Measurements from ENCODE around the gene LUC7L3. TPM values are rescaled to one million over a fixed set of nuclear protein-coding genes. Genes with fewer than 3 reads are reported as not detected.
"Not testable (repeated sequence)": the region's sequence is repeated elsewhere in the genome, so short reads cannot be mapped to it uniquely, and the experiment has no call there.

LUC7L3 gene, protein sequence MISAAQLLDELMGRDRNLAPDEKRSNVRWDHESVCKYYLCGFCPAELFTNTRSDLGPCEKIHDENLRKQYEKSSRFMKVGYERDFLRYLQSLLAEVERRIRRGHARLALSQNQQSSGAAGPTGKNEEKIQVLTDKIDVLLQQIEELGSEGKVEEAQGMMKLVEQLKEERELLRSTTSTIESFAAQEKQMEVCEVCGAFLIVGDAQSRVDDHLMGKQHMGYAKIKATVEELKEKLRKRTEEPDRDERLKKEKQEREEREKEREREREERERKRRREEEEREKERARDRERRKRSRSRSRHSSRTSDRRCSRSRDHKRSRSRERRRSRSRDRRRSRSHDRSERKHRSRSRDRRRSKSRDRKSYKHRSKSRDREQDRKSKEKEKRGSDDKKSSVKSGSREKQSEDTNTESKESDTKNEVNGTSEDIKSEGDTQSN
- polyA plus RNA-seq (2012; ENCODE audit: insufficient read depth, insufficient read length) = 241 TPM

GRCh38 chr17:50719144-50719923, at the start of gene LUC7L3:
TSS of gene LUC7L3 (plus strand) at chr17:50719603. CDS start at chr17:50719733, 130 bp downstream.
- peak within 1 kb of the TSS; percentile 72 for H3K4me3 ChIP-seq (ENCODE audit: low read length)
- DNase-seq (ENCODE audit: low read depth, low spot score) = peak; percentile 90

GRCh38 chr17:50672071-50672470, 47.3 kb upstream of the LUC7L3 start:
- DNase-seq (ENCODE audit: low read depth, low spot score) = no peak
- no peak overlapping the region for H3K4me3 ChIP-seq (ENCODE audit: low read length)

DNA sequence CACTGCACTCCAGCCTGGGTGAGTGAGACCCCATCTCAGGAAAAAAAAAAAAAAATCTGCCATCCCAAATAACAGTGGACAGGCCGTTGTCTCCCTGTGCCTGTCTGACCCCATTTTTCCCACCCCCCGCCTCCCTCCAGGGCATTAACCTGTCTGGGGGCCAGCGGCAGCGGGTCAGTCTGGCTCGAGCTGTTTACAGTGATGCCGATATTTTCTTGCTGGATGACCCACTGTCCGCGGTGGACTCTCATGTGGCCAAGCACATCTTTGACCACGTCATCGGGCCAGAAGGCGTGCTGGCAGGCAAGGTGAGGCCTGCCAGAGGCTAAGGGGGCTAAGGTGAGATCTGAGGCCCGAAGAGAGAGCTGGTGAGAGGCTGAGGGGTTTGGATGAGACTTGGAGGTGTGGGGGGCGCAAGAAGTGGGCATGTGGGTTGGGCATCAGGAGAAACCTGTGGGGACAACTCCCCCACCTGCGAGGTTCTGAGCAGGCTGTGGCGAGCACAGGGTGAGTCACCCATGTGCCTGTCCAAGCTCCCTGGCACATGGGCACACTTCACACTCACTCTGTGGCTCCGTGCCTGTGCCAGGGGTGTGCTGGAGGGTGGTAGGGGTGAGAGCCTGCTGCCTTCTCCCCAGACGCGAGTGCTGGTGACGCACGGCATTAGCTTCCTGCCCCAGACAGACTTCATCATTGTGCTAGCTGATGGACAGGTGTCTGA, 46.4 kb upstream of the LUC7L3 start:
- no peak for DNase-seq (ENCODE audit: low read depth, low spot score)
- H3K4me3 ChIP-seq (ENCODE audit: low read length) = no peak overlapping the region

GRCh38 chr17:50675190-50675589, 44.2 kb upstream of the LUC7L3 start:
- no peak overlapping the region for H3K4me3 ChIP-seq (ENCODE audit: low read length)
- no peak for DNase-seq (ENCODE audit: low read depth, low spot score)

- DNase-seq (ENCODE audit: low read depth, low spot score) = no peak
- no peak overlapping the region for H3K4me3 ChIP-seq (ENCODE audit: low read length)
These were observed 43.8 kb upstream of the LUC7L3 start for GRCh38 chr17:50675627-50676026.

GRCh38 chr17:50676065-50676975, 43.1 kb upstream of the LUC7L3 start:
- DNase-seq (ENCODE audit: low read depth, low spot score) = no peak
- H3K4me3 ChIP-seq (ENCODE audit: low read length) = no peak overlapping the region

- no peak overlapping the region for H3K4me3 ChIP-seq (ENCODE audit: low read length)
- no peak for DNase-seq (ENCODE audit: low read depth, low spot score)
These were observed 41.5 kb upstream of the LUC7L3 start for GRCh38 chr17:50677851-50678375.

- DNase-seq (ENCODE audit: low read depth, low spot score) = no peak
- H3K4me3 ChIP-seq (ENCODE audit: low read length) = no peak overlapping the region
These were observed 40.3 kb upstream of the LUC7L3 start for GRCh38 chr17:50679008-50679544.

DNA sequence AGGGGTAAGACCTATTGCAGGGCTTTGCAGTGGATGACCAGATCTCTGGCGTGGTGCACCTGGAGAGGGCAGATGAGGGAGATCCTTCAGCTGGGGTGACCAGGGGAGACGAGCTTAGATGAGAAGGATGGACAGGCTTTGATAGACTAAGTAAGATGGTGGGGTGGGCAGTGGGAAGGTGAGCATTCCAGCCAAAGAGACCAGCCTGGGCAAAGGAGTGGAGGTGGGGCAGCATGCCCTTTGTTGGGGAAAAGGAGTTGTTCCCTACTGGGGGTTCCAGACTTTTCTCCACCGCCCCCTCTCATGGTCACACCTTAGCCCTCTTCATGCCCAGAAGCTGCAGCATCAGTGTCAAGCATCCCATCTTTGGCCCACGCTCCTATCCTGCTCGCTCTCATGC, 39.3 kb upstream of the LUC7L3 start:
- no peak for DNase-seq (ENCODE audit: low read depth, low spot score)
- H3K4me3 ChIP-seq (ENCODE audit: low read length) = no peak overlapping the region

- peak overlapping the region; percentile 7; the same call in 1 of the 2 replicates for H3K4me3 ChIP-seq (ENCODE audit: low read length)
- DNase-seq (ENCODE audit: low read depth, low spot score) = not testable (repeated sequence)
These were observed 38.7 kb upstream of the LUC7L3 start for GRCh38 chr17:50680543-50681262.

GRCh38 chr17:50681263-50682200, 37.9 kb upstream of the LUC7L3 start:
- DNase-seq (ENCODE audit: low read depth, low spot score) = peak; percentile 42
- peak overlapping the region; percentile 7; the same call in 1 of the 2 replicates for H3K4me3 ChIP-seq (ENCODE audit: low read length)

GRCh38 chr17:50682441-50682840, 37.0 kb upstream of the LUC7L3 start:
- no peak overlapping the region for H3K4me3 ChIP-seq (ENCODE audit: low read length)
- DNase-seq (ENCODE audit: low read depth, low spot score) = no peak

DNA sequence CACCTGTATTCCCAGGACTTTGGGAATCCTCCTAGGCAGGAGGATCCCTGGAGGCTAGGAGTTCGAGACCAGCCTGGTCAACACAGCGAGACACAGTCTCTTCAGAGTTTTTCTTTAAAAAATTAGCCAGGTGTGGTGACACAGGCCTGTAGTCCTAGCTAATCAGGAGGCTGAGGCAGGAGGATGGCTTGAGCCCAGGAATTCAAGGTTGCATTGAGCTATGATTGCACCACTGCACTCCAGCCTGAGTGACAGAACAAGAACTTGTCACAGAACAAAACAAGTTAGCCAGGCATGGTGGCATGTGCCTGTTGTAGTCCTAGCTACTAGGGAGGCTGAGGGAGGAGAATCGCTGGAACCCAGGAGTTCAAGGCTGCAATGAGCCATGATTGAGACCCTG, 36.5 kb upstream of the LUC7L3 start:
- H3K4me3 ChIP-seq (ENCODE audit: low read length) = no peak overlapping the region
- DNase-seq (ENCODE audit: low read depth, low spot score) = no peak

- DNase-seq (ENCODE audit: low read depth, low spot score) = no peak
- H3K4me3 ChIP-seq (ENCODE audit: low read length) = no peak overlapping the region
These were observed 35.7 kb upstream of the LUC7L3 start for GRCh38 chr17:50683434-50684287.

GRCh38 chr17:50684288-50684611, 35.2 kb upstream of the LUC7L3 start:
- no peak for DNase-seq (ENCODE audit: low read depth, low spot score)
- H3K4me3 ChIP-seq (ENCODE audit: low read length) = no peak overlapping the region
